IPS-NIHi7 (cell line): ENCODE data around the gene KSR2.

Experiments
- DNase-seq: peaks from one replicate; pipeline ENCODE4 v3.0.0; 2012; ENCODE audit warnings: mixed read lengths; ENCODE audit errors: extremely low spot score

KSR2 gene

DNA sequence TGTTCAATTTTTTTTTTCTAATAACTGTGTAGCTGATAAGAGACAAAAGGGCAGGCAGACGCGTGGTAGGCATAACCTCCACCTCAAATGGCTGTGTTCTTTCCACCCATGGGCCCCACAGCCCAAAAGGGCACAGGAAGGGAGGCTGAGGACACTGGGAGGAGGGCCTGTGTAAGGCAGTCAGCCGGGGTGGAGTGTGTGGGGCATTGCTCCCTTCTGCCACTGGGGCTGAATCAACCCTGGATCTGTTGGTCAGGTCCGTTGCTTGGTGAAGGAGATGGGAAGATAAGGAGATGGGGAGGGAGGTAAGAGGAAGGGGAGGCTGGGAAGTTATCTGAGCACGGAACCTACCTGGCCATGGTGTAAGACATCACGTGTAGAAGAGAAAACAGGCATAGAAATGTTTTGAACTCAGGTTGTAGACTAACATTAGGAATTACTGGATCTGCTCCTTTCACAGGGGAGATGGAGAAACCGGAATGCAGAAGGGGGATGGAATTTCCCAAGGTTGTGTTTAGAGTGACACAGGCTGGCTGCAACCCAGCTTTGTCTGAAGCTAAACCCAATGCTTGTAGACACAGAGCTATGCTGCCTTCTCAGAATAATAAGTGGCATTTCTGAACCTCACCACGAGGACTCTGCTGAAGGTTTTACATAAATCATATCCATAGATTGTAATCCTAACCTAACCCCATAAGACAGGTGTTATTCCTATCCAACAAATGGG is 468.9 kb downstream of the KSR2 start:
- DNase-seq = no peak

- no peak for DNase-seq
Observed at GRCh38 chr12:117498880-117499279, 469.9 kb downstream of the KSR2 start.

GRCh38 chr12:117498256-117498655 is 470.5 kb downstream of the KSR2 start:
- no peak for DNase-seq

DNA sequence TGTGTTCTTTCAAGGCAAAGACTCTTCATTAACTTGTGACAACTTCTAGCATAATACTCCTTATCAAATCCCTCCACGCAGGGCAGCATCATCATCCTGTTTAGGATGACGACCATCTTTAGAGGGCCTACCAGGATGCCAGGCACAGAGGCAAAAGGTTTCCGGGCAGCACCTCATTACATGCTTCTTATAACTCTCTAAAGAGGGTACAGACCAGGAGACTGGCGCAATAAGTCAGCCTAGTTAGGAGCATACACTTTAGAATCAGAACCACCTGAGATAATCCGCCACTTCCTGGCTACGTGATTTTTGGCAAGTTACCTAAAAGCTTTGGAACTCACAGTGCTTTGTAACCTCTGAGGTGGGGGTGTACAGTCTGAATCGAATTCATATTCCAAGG is 471.4 kb downstream of the KSR2 start:
- DNase-seq = no peak

DNA sequence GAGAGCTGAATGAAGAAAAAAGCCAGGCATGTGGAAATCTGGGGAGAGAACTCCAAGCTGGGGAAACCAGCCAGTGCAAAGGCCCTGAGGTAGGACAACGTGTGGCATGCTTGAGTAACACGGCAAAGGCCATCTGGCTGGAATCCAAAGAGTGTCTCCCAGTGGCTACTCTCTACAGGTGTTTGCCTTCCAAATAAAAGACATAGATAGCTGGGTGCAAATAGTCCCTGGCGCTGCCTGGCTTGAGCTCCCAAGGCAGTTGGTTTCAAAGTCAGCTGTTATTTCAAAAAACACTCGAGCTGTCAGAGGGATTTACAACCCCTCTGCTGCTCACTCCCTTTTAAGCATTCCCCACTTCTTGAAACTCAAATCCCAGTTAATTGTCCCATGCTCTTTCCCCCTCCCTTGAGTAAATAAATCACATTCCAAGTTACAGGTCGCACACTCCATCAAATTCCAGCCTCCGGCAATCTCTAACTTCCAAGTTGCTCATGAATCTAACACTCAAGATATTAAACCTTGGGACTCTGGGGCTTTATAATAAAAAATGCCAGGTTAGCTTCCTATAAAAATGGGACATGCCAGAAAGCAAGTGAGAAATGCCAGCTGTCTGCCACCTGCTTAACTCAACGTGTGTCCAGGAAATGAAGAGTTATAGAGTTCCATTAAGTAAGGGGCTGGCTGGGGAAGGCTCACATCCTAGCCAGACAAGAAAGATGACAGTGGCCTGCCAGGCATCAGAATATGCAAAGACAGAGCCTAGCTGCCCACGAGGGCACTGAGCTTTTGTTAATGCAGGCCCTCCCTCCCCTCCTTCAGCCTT is 473.7 kb downstream of the KSR2 start:
- no peak for DNase-seq

GRCh38 chr12:117491711-117492110 is 477.1 kb downstream of the KSR2 start:
- no peak for DNase-seq

GRCh38 chr12:117490130-117490529 is 478.7 kb downstream of the KSR2 start:
- DNase-seq = no peak

GRCh38 chr12:117489671-117490070 is 479.1 kb downstream of the KSR2 start:
- no peak for DNase-seq

GRCh38 chr12:117486840-117487659 is 481.7 kb downstream of the KSR2 start:
- peak; percentile 42 for DNase-seq

GRCh38 chr12:117485984-117486839 is 482.6 kb downstream of the KSR2 start:
- no peak for DNase-seq

GRCh38 chr12:117484901-117485300 is 483.9 kb downstream of the KSR2 start:
- no peak for DNase-seq

DNA sequence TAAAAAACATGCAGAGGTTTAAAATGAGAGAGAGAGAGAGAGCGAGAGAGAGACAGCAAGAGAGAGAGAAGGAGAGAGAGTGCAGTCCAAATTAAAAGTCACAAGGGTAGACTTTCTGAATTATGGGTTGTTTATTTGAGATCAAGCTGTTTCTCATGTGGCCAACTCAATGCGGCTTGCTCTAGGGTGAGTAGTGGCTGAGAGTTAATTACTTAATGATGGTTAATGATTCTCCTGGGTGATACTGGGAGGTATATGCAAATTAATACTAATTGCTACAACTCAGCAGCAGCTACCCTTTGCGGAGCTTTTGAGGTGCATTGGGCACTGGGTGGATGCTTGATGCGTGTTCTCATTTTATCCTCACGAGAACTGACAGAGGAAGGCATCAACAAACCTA is 485.3 kb downstream of the KSR2 start:
- DNase-seq = no peak

DNA sequence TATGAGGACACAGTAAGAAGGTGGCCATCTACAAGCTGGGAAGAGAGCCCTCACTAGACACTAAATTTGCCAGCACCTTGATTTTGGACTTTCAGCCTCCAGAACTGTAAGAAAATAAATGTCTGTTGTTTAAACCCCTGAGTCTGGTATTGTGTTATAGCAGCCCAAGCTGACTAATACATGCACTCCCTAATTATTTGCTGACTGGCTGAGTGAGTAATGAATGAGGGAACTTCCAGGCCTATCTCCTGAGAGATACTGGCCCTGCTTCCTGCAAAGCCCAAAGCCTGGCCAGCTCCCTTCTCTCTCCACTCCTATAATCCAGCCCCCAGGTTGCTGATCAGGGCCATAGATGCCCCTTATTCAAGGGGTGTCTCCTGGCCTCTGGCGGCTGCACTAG is 487.3 kb downstream of the KSR2 start:
- no peak for DNase-seq

GRCh38 chr12:117476341-117476740 is 492.4 kb downstream of the KSR2 start:
- DNase-seq = no peak

DNA sequence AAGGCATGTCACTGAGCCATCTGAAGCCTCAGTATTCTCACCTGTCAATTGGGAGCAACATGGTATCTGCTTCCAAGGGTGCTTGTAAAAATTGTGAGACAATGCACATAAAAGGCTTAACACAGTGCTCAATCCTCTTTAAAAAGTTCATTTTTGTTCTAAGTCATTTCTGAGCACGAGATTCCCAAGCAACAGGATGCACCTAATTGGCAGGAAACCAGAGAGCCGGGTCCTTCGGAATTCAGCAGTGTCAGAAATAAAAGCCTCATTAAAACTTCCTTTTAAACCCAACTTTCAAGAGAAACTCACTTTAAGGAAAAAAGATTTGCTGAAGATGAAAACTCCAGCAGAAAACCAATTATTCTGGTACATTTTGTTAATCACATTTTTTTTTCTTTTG is 494.9 kb downstream of the KSR2 start:
- DNase-seq = no peak

DNA sequence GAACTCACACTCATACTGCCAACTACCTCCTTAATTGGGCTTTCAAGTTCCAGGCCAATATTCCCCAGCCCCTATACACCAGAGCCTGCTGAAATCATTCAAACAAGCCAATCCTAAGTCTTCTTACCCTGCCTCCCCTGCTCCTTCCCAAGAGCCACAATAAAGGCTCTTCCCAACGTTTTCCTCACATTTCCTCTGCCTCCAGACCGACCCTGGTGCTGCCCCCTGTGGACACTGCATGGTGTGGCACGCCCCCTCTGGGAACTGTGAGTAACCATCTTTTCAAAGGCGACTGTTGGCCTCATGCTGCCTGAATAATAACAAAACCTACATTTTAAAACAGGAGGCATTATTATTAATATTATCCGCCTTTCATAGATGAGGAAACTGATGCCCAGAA is 495.8 kb downstream of the KSR2 start:
- peak; percentile 90 for DNase-seq

DNA sequence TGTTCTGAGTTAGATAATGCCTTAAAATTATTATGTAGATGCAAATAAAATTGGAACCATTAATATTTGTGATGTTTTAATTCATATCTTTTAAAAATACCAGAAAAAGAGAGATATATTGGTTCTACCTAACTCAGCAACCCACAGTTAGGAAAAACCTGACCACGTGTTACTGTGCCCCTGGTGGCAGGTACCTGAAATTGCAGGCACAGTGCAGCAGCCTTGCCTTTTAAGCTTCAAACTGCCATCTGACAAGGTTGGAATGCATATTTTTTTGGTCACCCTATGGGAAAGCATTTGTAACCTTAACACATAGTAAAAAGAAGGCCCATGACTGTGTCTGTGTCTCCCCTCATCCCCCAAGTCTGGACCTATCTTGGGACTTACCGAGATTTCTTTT is 498.0 kb downstream of the KSR2 start:
- DNase-seq = peak; percentile 46

GRCh38 chr12:117469883-117470483 is 498.8 kb downstream of the KSR2 start:
- DNase-seq = no peak

GRCh38 chr12:117468016-117468415 is 500.8 kb downstream of the KSR2 start:
- no peak for DNase-seq

DNA sequence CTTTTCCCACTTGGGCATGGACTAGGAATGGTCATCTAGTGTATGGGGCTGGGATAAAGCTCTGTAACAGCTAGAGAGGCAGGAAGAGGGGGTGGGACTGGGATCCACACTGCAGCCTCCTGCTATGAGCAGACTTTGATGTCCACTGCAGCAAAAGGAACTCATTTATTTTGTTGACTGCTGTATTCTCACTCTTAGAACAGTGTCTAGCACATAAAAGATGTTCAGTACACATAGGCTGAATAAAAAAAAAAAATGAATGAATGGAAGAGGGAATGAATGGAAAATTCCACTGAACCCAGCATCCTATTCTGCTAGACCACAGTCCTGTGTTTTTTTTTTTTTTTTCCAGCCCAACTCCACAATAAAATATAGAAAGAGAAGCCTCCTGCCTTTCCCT is 501.2 kb downstream of the KSR2 start:
- DNase-seq = no peak
